Fibroblast of lung (primary cell): ENCODE results near the gene RAB43.

ENCODE experiments used
- EZH2 ChIP-seq: IDR thresholded peaks from 2 replicates; pipeline ENCODE4 v1.5.1; 2012; ENCODE audit warnings: low read length, control low read depth, mild to moderate bottlenecking; ENCODE audit errors: missing control alignments
- TF ChIP-seq, protein P1 (sequence below), 2 donors: IDR thresholded peaks in 1 of 2; conservative IDR thresholded peaks in 1 of 2; 1 replicate in 1 of 2; 2 replicates in 1 of 2; pipeline ENCODE4 v1.5.1; 2011 to 2012; ENCODE audit warnings: low read length in 2 of 2, control low read depth in 1 of 2, inconsistent platforms in 1 of 2, low read depth in 1 of 2, mild to moderate bottlenecking in 1 of 2

- TF ChIP-seq, protein P1, sequence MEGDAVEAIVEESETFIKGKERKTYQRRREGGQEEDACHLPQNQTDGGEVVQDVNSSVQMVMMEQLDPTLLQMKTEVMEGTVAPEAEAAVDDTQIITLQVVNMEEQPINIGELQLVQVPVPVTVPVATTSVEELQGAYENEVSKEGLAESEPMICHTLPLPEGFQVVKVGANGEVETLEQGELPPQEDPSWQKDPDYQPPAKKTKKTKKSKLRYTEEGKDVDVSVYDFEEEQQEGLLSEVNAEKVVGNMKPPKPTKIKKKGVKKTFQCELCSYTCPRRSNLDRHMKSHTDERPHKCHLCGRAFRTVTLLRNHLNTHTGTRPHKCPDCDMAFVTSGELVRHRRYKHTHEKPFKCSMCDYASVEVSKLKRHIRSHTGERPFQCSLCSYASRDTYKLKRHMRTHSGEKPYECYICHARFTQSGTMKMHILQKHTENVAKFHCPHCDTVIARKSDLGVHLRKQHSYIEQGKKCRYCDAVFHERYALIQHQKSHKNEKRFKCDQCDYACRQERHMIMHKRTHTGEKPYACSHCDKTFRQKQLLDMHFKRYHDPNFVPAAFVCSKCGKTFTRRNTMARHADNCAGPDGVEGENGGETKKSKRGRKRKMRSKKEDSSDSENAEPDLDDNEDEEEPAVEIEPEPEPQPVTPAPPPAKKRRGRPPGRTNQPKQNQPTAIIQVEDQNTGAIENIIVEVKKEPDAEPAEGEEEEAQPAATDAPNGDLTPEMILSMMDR (conservative IDR thresholded peaks at IDR 0.05 in 1 of 2, IDR thresholded peaks at IDR 0.05 in 1 of 2; ENCODE audit: low read depth in 1 of 2, low read length in 2 of 2): no peak
- no peak for TF ChIP-seq EZH2
These were observed 62.2 kb downstream of the RAB43 start for GRCh38 chr3:129059311-129059958.
